Measurements from ENCODE around the gene ROBO1. TPM values are rescaled to one million over a fixed set of nuclear protein-coding genes. Genes with fewer than 3 reads are reported as not detected.

ROBO1 gene
- polyA plus RNA-seq, 2 donors: 4.7 to 12.0 TPM

DNA sequence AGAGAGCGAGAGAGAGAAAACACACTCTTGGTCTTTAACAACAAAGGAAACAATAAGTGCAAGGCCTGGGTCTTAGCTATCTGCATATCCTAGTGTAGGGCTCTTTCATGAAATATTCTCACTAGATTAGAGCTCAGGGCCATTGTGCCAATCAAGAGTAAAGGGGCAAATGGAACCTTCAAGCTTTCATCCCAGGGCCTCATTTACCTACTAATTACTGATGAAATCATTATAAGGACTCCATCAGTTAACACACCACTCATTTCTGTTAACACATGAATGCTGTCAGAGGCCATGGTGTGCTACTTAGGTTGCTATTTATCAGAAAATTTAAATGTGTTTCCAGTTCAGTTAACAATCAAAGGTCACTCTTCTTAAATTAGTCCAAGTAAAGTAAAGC, 597.8 kb downstream of the ROBO1 start:
- H3K4me1 ChIP-seq (ENCODE audit: control insufficient read depth in 2 of 2, insufficient read depth in 2 of 2, low read length in 1 of 2): no peaks in the 10 kb centered on the region
- no peaks in the 10 kb centered on the region for H3K9me3 ChIP-seq (ENCODE audit: control insufficient read depth in 2 of 2, insufficient read depth in 1 of 2, low read depth in 1 of 2, low read length in 1 of 2)
- H3K27me3 ChIP-seq (ENCODE audit: control insufficient read depth in 1 of 2, insufficient read depth in 2 of 2, low read length in 2 of 2): no peaks in the 10 kb centered on the region
- 94 to 98% methylated on average over 1 of the region's 1 CpG for WGBS, 2 donors
- H3K27ac ChIP-seq (ENCODE audit: low read depth in 2 of 2, low read length in 1 of 2): no peak overlapping the region
- H3K36me3 ChIP-seq (ENCODE audit: control insufficient read depth in 2 of 2, insufficient read depth in 2 of 2, low read length in 1 of 2): no peaks in the 10 kb centered on the region
- H3K4me3 ChIP-seq (ENCODE audit: low read depth in 1 of 2, low read length in 2 of 2): no peak overlapping the region

- H3K9me3 ChIP-seq (ENCODE audit: control insufficient read depth in 2 of 2, insufficient read depth in 1 of 2, low read depth in 1 of 2, low read length in 1 of 2): no peaks in the 10 kb centered on the region
- no peak overlapping the region for H3K27ac ChIP-seq (ENCODE audit: low read depth in 2 of 2, low read length in 1 of 2)
- H3K27me3 ChIP-seq (ENCODE audit: control insufficient read depth in 1 of 2, insufficient read depth in 2 of 2, low read length in 2 of 2): no peaks in the 10 kb centered on the region
- no peaks in the 10 kb centered on the region for H3K4me1 ChIP-seq (ENCODE audit: control insufficient read depth in 2 of 2, insufficient read depth in 2 of 2, low read length in 1 of 2)
- H3K36me3 ChIP-seq (ENCODE audit: control insufficient read depth in 2 of 2, insufficient read depth in 2 of 2, low read length in 1 of 2): no peaks in the 10 kb centered on the region
- no peak overlapping the region for H3K4me3 ChIP-seq (ENCODE audit: low read depth in 1 of 2, low read length in 2 of 2)
- WGBS, 2 donors: 28 to 40% methylated on average over 5 of the region's 5 CpGs
These were observed 600.0 kb downstream of the ROBO1 start for GRCh38 chr3:79167651-79168416.

DNA sequence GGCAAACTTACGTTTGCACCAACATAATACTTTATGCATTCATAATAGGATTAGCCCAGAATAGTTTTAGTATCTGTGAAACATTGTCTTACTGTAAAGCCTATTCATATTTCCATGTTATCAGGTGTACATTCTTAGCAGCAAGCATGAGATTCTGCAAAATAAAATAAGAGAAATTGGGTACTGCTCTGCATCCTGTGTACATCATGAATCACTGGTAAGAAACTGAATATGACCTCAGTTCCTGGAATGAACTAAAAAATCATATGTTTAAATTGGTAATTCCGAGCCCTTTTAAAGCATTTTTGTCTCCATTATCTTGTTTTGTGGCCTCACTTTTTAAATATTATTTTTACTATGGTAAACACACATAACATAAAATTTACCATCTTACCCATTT, 605.1 kb downstream of the ROBO1 start:
- Histone ChIP-seq H3K27ac (ENCODE audit: low read depth in 2 of 2, low read length in 1 of 2) (no peak overlapping the region), H3K27me3 (ENCODE audit: control insufficient read depth in 1 of 2, insufficient read depth in 2 of 2, low read length in 2 of 2) (no peaks in the 10 kb centered on the region), H3K9me3 (ENCODE audit: control insufficient read depth in 2 of 2, insufficient read depth in 1 of 2, low read depth in 1 of 2, low read length in 1 of 2) (no peaks in the 10 kb centered on the region), H3K36me3 (ENCODE audit: control insufficient read depth in 2 of 2, insufficient read depth in 2 of 2, low read length in 1 of 2) (no peaks in the 10 kb centered on the region), H3K4me3 (ENCODE audit: low read depth in 1 of 2, low read length in 2 of 2) (no peak overlapping the region), H3K4me1 (ENCODE audit: control insufficient read depth in 2 of 2, insufficient read depth in 2 of 2, low read length in 1 of 2) (no peaks in the 10 kb centered on the region)
- WGBS, 2 donors: 64 to 82% methylated on average over 2 of the region's 2 CpGs

DNA sequence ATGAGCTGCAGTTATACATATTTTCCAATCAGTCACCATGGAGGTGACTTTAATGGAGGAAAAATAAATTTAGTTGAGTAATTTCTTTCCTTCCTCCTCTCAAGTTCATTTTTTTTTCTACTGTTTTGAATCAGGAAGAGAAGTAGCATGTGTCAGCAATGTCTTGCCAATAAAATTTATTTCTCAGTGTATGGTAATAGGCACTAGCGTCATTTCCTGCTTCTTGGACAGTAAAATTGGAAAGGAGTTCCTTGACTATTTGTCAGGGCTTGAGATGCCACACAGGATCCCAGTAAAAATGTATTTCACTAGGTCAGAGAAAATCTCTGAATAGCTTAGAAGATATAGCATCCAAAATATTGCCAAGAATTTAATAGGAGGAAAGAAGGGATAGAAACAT, 605.9 kb downstream of the ROBO1 start:
- H3K36me3 ChIP-seq (ENCODE audit: control insufficient read depth in 2 of 2, insufficient read depth in 2 of 2, low read length in 1 of 2): no peaks in the 10 kb centered on the region
- H3K4me1 ChIP-seq (ENCODE audit: control insufficient read depth in 2 of 2, insufficient read depth in 2 of 2, low read length in 1 of 2): no peaks in the 10 kb centered on the region
- H3K27ac ChIP-seq (ENCODE audit: low read depth in 2 of 2, low read length in 1 of 2): no peak overlapping the region
- H3K27me3 ChIP-seq (ENCODE audit: control insufficient read depth in 1 of 2, insufficient read depth in 2 of 2, low read length in 2 of 2): no peaks in the 10 kb centered on the region
- no peaks in the 10 kb centered on the region for H3K9me3 ChIP-seq (ENCODE audit: control insufficient read depth in 2 of 2, insufficient read depth in 1 of 2, low read depth in 1 of 2, low read length in 1 of 2)
- WGBS, 2 donors: 57 to 61% methylated on average over 1 of the region's 1 CpG
- no peak overlapping the region for H3K4me3 ChIP-seq (ENCODE audit: low read depth in 1 of 2, low read length in 2 of 2)

GRCh38 chr3:79160421-79160820, 607.4 kb downstream of the ROBO1 start:
- no peak overlapping the region for H3K27ac ChIP-seq (ENCODE audit: low read depth in 2 of 2, low read length in 1 of 2)
- no peaks in the 10 kb centered on the region for H3K36me3 ChIP-seq (ENCODE audit: control insufficient read depth in 2 of 2, insufficient read depth in 2 of 2, low read length in 1 of 2)
- no peaks in the 10 kb centered on the region for H3K9me3 ChIP-seq (ENCODE audit: control insufficient read depth in 2 of 2, insufficient read depth in 1 of 2, low read depth in 1 of 2, low read length in 1 of 2)
- H3K27me3 ChIP-seq (ENCODE audit: control insufficient read depth in 1 of 2, insufficient read depth in 2 of 2, low read length in 2 of 2): no peaks in the 10 kb centered on the region
- no peak overlapping the region for H3K4me3 ChIP-seq (ENCODE audit: low read depth in 1 of 2, low read length in 2 of 2)
- no peaks in the 10 kb centered on the region for H3K4me1 ChIP-seq (ENCODE audit: control insufficient read depth in 2 of 2, insufficient read depth in 2 of 2, low read length in 1 of 2)
- WGBS, 2 donors: 95 to 97% methylated on average over 1 of the region's 1 CpG

DNA sequence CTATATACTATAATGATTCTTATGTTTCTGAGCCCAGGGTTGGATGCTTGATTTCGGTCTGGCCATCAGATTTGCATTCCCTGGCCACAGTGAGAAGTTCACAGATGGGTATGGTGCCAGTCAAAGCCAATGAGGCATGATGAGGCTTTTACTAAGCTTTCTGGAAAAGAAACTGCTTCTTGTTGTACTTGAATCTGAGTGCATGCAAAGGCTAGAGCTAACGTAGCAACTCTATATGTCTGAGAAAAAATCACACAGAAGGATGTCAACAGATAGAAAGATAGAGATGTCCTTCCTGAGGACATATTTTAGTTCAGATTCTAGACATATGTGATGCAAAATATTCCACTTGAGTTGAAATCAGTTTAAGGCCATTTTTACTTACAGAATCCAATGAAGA, 608.1 kb downstream of the ROBO1 start:
- H3K27ac ChIP-seq (ENCODE audit: low read depth in 2 of 2, low read length in 1 of 2): no peak overlapping the region
- no peaks in the 10 kb centered on the region for H3K9me3 ChIP-seq (ENCODE audit: control insufficient read depth in 2 of 2, insufficient read depth in 1 of 2, low read depth in 1 of 2, low read length in 1 of 2)
- 72 to 87% methylated on average over 2 of the region's 2 CpGs for WGBS, 2 donors
- no peaks in the 10 kb centered on the region for H3K36me3 ChIP-seq (ENCODE audit: control insufficient read depth in 2 of 2, insufficient read depth in 2 of 2, low read length in 1 of 2)
- no peaks in the 10 kb centered on the region for H3K27me3 ChIP-seq (ENCODE audit: control insufficient read depth in 1 of 2, insufficient read depth in 2 of 2, low read length in 2 of 2)
- H3K4me1 ChIP-seq (ENCODE audit: control insufficient read depth in 2 of 2, insufficient read depth in 2 of 2, low read length in 1 of 2): no peaks in the 10 kb centered on the region
- H3K4me3 ChIP-seq (ENCODE audit: low read depth in 1 of 2, low read length in 2 of 2): no peak overlapping the region

DNA sequence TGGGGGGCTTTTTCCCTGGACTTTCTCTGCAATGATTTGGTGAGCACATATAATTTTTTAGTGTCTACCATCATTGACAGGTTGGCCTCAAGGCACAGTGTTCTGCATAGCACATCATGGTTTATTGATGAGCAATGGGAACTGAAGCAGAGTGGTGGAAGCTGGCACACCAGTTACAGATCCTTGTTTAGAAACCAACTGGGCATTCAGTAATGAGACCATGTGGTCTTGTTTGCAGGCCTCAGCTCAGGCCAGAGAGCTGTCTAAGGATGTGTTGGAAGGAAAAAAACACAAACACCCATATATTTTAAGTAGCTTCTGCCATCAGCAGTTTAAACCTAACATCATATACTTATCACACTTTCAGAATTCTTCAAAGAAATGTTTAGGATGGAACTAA, 610.6 kb downstream of the ROBO1 start:
- Histone ChIP-seq H3K27ac (ENCODE audit: low read depth in 2 of 2, low read length in 1 of 2) (no peak overlapping the region), H3K36me3 (ENCODE audit: control insufficient read depth in 2 of 2, insufficient read depth in 2 of 2, low read length in 1 of 2) (no peaks in the 10 kb centered on the region)

GRCh38 chr3:79154865-79155264, 612.9 kb downstream of the ROBO1 start:
- Histone ChIP-seq H3K27me3 (ENCODE audit: control insufficient read depth in 1 of 2, insufficient read depth in 2 of 2, low read length in 2 of 2) (no peaks in the 10 kb centered on the region), H3K4me3 (ENCODE audit: low read depth in 1 of 2, low read length in 2 of 2) (no peak overlapping the region), H3K9me3 (ENCODE audit: control insufficient read depth in 2 of 2, insufficient read depth in 1 of 2, low read depth in 1 of 2, low read length in 1 of 2) (no peaks in the 10 kb centered on the region), H3K36me3 (ENCODE audit: control insufficient read depth in 2 of 2, insufficient read depth in 2 of 2, low read length in 1 of 2) (no peaks in the 10 kb centered on the region), H3K4me1 (ENCODE audit: control insufficient read depth in 2 of 2, insufficient read depth in 2 of 2, low read length in 1 of 2) (no peaks in the 10 kb centered on the region), H3K27ac (ENCODE audit: low read depth in 2 of 2, low read length in 1 of 2) (no peak overlapping the region)
- WGBS, 2 donors: 36 to 43% methylated on average over 2 of the region's 2 CpGs

More for the DNA sequence above, 610.6 kb downstream of the ROBO1 start:
- H3K4me1 ChIP-seq (ENCODE audit: control insufficient read depth in 2 of 2, insufficient read depth in 2 of 2, low read length in 1 of 2): no peaks in the 10 kb centered on the region
- H3K4me3 ChIP-seq (ENCODE audit: low read depth in 1 of 2, low read length in 2 of 2): no peak overlapping the region
- no peaks in the 10 kb centered on the region for H3K27me3 ChIP-seq (ENCODE audit: control insufficient read depth in 1 of 2, insufficient read depth in 2 of 2, low read length in 2 of 2)
- H3K9me3 ChIP-seq (ENCODE audit: control insufficient read depth in 2 of 2, insufficient read depth in 1 of 2, low read depth in 1 of 2, low read length in 1 of 2): no peaks in the 10 kb centered on the region

DNA sequence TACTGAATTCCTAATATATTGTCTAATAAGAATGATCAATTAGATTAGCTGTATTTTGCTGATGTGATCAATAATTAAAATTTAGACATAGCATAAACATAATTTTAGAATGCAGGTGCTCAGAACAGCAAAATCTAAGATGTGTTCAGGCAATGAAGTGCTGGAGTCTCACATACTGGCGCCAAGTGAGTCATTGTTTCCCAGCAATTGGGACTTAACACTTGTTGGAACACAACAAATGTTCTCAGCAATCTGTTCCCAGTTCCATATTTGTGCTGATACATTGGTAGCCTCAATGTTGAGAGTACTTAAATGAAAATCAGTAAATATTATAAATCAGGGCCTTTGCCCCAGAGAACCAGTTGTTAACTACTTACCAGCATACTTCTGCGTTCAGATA, 619.0 kb downstream of the ROBO1 start:
- H3K27me3 ChIP-seq (ENCODE audit: control insufficient read depth in 1 of 2, insufficient read depth in 2 of 2, low read length in 2 of 2): no peaks in the 10 kb centered on the region
- H3K4me1 ChIP-seq (ENCODE audit: control insufficient read depth in 2 of 2, insufficient read depth in 2 of 2, low read length in 1 of 2): no peaks in the 10 kb centered on the region
- H3K27ac ChIP-seq (ENCODE audit: low read depth in 2 of 2, low read length in 1 of 2): no peak overlapping the region
- no peaks in the 10 kb centered on the region for H3K9me3 ChIP-seq (ENCODE audit: control insufficient read depth in 2 of 2, insufficient read depth in 1 of 2, low read depth in 1 of 2, low read length in 1 of 2)
- no peaks in the 10 kb centered on the region for H3K36me3 ChIP-seq (ENCODE audit: control insufficient read depth in 2 of 2, insufficient read depth in 2 of 2, low read length in 1 of 2)
- no peak overlapping the region for H3K4me3 ChIP-seq (ENCODE audit: low read depth in 1 of 2, low read length in 2 of 2)
- 76 to 80% methylated on average over 2 of the region's 2 CpGs for WGBS, 2 donors

- 64 to 65% methylated on average over 3 of the region's 3 CpGs for WGBS, 2 donors
- Histone ChIP-seq H3K27ac (ENCODE audit: low read depth in 2 of 2, low read length in 1 of 2) (no peak overlapping the region), H3K9me3 (ENCODE audit: control insufficient read depth in 2 of 2, insufficient read depth in 1 of 2, low read depth in 1 of 2, low read length in 1 of 2) (no peaks in the 10 kb centered on the region), H3K27me3 (ENCODE audit: control insufficient read depth in 1 of 2, insufficient read depth in 2 of 2, low read length in 2 of 2) (no peaks in the 10 kb centered on the region), H3K36me3 (ENCODE audit: control insufficient read depth in 2 of 2, insufficient read depth in 2 of 2, low read length in 1 of 2) (no peaks in the 10 kb centered on the region), H3K4me1 (ENCODE audit: control insufficient read depth in 2 of 2, insufficient read depth in 2 of 2, low read length in 1 of 2) (no peaks in the 10 kb centered on the region), H3K4me3 (ENCODE audit: low read depth in 1 of 2, low read length in 2 of 2) (no peak overlapping the region)
These were observed 621.8 kb downstream of the ROBO1 start for GRCh38 chr3:79146024-79146423.

Measured in esophagus (tissue), 2 donors.